NB4 (cell line): Measurements from ENCODE around the gene PER3.

Source experiments
- DNase-seq: peaks from one replicate; pipeline ENCODE4 v3.0.0; 2010; ENCODE audit warnings: low read depth
- H3K4me3 ChIP-seq: one replicate; pipeline ENCODE4 v1.5.1; 2011; ENCODE audit warnings: mild to moderate bottlenecking, low read depth, low read length, moderate library complexity
- MYC ChIP-seq: IDR thresholded peaks from 2 replicates; pipeline ENCODE4 v1.6.1; 2011; ENCODE audit warnings: low read depth, low read length
- POLR2A ChIP-seq: IDR thresholded peaks from 2 replicates; pipeline ENCODE4 v1.6.1; 2011; ENCODE audit warnings: mild to moderate bottlenecking; ENCODE audit not compliant: insufficient read length; ENCODE audit errors: extremely low read depth
- TF ChIP-seq, protein P1 (sequence below): IDR thresholded peaks from one replicate; pipeline ENCODE4 v1.5.1; 2012; ENCODE audit warnings: low read depth, low read length
- TF ChIP-seq, protein P2 (sequence below): IDR thresholded peaks from 2 replicates; pipeline ENCODE4 v1.6.1; 2011; ENCODE audit warnings: low read depth, low read length

Gene PER3

DNA sequence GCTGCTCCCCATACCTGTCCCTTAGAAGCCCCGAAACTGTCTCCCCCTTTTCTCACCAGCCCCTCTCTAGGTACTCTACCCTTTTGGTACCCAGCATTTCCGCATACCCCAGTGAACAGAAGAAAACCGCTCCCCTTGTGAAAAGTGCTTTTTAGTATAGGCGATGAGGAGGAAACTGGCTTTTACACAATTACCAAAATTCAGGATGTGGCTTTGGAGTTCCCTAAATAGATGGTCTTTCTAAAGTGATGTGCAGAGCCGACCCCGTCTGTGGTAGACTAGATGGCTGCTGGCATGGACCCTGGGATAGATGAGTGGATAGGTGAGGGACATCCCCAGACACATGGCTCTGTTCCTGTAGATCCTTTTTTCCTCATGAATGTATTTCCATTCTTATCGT is 2.6 kb upstream of the PER3 start:
- DNase-seq, result peak; percentile 29
- no peak overlapping the region for H3K4me3 ChIP-seq
- TF ChIP-seq MYC (no peak), POLR2A (no peak)
- TF ChIP-seq, protein P1, sequence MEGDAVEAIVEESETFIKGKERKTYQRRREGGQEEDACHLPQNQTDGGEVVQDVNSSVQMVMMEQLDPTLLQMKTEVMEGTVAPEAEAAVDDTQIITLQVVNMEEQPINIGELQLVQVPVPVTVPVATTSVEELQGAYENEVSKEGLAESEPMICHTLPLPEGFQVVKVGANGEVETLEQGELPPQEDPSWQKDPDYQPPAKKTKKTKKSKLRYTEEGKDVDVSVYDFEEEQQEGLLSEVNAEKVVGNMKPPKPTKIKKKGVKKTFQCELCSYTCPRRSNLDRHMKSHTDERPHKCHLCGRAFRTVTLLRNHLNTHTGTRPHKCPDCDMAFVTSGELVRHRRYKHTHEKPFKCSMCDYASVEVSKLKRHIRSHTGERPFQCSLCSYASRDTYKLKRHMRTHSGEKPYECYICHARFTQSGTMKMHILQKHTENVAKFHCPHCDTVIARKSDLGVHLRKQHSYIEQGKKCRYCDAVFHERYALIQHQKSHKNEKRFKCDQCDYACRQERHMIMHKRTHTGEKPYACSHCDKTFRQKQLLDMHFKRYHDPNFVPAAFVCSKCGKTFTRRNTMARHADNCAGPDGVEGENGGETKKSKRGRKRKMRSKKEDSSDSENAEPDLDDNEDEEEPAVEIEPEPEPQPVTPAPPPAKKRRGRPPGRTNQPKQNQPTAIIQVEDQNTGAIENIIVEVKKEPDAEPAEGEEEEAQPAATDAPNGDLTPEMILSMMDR, result no peak
- TF ChIP-seq, protein P2, sequence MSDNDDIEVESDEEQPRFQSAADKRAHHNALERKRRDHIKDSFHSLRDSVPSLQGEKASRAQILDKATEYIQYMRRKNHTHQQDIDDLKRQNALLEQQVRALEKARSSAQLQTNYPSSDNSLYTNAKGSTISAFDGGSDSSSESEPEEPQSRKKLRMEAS, result no peak

DNA sequence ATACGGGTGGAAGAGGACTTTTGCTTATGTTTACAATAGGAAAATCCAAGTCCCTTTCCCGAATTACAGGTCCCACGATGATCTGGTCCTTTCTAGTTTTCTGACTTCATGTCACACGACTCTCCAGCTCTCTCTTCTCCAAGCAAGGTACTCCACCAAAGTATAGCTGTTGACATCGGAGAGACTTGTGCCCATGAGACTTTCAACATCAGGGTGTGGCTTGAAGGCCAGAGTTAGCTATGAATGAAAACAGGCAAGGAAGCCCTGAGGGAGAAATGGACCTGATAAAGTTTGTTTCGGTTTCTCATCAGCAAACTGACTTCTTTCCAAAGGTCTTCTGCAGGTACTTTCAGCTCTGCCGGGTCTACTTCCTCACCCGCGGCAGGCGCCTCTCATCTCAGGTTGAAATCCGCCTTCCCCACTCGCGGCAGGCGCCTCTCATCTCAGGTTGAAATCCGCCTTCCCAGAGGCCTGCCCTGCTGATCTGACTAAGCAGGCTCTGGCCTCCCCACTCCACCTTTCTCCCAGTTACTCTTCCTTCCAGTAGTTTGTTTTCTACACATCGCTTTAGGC is 2.1 kb upstream of the PER3 start:
- DNase-seq, result no peak
- H3K4me3 ChIP-seq, result no peak overlapping the region

DNA sequence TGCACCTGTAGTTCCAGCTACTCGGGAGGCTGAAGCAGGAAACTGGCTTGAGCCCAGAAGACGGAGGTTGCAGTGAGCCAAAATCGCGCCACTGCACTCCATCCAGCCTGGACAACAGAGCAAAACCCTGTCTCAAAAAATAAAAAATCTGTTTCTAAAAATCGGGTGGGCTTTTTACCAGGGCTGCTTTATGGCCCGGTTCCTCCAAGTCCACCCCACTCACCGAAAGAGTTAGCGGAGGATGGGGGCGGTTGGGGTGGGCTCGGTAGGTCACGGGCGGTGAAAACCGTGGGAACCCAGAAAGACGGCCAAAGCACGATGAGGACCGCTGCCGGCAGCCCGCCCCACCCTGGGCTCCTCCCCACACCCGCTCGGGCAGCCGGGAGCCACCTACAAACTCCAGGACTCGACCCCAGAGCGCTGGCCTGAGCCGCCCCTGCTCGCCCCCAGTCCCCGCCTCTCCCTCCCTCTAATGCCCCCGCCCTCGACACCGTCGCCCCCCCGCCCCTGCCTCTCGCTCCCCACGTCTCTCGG is 846 bp upstream of the PER3 start:
- H3K4me3 ChIP-seq, result peak overlapping the region; percentile 45
- DNase-seq, result peak; percentile 69
- TF ChIP-seq POLR2A (no peak), MYC (no peak)
- TF ChIP-seq, protein P2, result no peak
- TF ChIP-seq, protein P1, result no peak

More for the DNA sequence above, 2.1 kb upstream of the PER3 start:
- TF ChIP-seq MYC (no peak), POLR2A (no peak)
- TF ChIP-seq, protein P2, result no peak
- TF ChIP-seq, protein P1, result no peak

DNA sequence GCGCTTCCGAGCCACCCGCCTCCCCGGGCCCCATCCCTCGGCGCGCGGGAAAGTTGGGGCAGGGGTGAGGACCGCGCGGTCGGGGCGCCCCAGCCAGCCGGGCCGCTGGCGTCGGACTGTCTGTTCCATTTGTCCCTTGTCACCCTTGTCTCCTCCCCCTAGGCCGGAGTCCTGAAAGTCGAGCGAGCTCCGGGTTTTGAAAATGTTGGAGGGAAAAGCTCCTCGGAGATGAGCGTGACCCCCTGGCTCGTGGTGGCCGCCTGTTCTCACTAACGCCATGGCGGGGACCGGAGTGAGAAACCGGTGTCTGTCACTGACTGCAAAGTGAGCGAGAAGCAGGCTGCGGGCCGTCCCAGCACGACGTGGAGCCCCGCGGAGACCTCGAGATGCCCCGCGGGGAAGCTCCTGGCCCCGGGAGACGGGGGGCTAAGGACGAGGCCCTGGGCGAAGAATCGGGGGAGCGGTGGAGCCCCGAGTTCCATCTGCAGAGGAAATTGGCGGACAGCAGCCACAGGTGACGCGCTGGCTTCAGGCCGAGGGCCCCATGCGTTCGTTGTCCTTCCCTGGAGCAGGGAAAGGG is 491 bp downstream of the PER3 start:
- DNase-seq, result no peak
- TF ChIP-seq MYC (no peak), POLR2A (no peak)
- TF ChIP-seq, protein P1, result no peak
- TF ChIP-seq, protein P2, result no peak
- no peak overlapping the region for H3K4me3 ChIP-seq

DNA sequence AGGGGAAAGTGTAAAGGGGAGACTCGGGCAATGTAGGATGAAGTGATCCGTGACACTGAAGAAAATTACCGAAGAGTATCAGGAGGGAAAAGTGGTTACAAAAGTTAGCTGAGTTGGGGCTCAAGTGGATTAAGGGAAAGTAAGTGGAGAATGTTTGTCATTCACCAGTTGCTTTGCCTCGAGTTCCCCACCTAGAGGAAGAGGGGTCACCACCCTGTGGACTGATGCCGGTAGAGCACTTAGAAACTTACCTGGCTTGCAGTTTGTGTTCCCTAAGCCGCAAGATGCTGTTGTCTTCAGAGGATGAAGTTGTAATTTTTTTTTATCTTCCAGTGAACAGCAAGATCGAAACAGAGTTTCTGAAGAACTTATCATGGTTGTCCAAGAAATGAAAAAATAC is 1.0 kb downstream of the PER3 start:
- TF ChIP-seq POLR2A (no peak), MYC (no peak)
- TF ChIP-seq, protein P1, result no peak
- TF ChIP-seq, protein P2, result no peak

More for the DNA sequence above, 1.0 kb downstream of the PER3 start:
- no peak overlapping the region for H3K4me3 ChIP-seq
- DNase-seq, result no peak
